GM12872 (cell line): ENCODE data around the gene CXCL8.

Experiments
- CTCF ChIP-seq: IDR thresholded peaks from 3 replicates; pipeline ENCODE4 v1.5.1; 2011; ENCODE audit warnings: low read depth, mild to moderate bottlenecking, low read length, moderate library complexity; ENCODE audit not compliant: insufficient read depth

The CXCL8 gene

GRCh38 chr4:73718375-73719373, 21.7 kb upstream of the CXCL8 start:
- no peak for TF ChIP-seq CTCF

- TF ChIP-seq CTCF, result no peak
Observed at GRCh38 chr4:73721435-73721834, 18.9 kb upstream of the CXCL8 start.

- TF ChIP-seq CTCF, result no peak
Observed at GRCh38 chr4:73721909-73722308, 18.5 kb upstream of the CXCL8 start.

DNA sequence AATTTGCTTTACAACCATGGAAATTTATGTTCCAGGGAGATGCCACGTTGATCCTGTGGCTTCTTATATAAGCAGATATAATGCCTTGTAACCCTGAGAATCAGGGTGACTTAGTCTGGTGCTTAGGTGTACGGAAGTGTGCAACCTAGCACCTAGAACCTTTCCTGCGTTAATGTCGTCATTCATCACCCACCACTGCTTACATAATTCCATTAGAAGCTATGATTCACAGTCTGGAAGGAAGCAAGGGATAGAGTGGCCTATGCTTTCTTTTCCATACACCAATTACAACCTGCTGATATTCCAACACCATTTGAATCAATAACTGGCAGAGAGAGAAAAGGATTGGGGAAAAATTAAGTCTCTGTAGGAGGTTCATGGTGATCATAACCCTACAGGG, 17.3 kb upstream of the CXCL8 start:
- no peak for TF ChIP-seq CTCF

- no peak for TF ChIP-seq CTCF
Observed at GRCh38 chr4:73723928-73724327, 16.4 kb upstream of the CXCL8 start.

DNA sequence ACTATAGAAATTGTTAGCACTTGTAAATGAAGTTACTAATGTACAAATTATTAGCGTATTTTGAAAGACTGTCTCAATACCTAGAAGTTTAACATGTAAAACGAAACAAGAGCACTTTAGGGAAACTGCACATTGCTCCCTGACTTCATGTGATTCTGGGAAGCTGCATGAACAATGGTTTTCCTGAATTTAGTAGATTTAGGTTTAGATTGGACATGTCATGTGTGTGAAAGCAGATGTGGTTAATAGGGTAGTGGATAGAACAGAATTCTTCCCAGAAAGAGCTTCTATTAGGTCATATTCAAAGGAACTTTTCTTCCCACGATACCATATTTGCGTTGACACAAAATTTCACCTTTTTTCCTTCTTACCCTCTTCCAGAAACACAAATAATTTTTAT, 14.9 kb upstream of the CXCL8 start:
- no peak for TF ChIP-seq CTCF

DNA sequence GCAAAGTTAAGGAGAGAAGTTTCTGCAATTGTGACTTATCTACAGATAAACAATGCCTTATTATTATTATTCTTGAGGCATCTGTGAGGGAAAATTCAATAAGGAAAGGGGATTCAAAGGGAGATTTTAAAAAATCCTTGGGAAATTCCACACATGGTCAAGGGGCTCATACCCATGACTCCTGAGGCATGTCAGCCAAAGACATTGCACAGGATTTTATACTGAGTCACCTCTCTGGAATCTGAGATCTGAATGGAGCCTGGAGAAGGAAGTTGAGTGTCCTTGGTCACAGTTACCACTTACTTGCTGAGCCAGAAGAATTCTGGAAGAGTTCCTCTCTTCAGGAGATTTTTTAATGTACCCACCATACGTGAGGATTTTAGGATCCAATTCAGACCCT, 14.4 kb upstream of the CXCL8 start:
- TF ChIP-seq CTCF, result no peak
